HL-60 (cell line): ENCODE data around the gene ABO.

ENCODE experiments used
- DNase-seq, 2 experiments: peaks; one replicate each; pipeline ENCODE4 v3.0.0-alpha.2; 2010 to 2020; ENCODE audit warnings: low read depth in 1 of 2, low spot score in 1 of 2
- H3K27ac ChIP-seq: fragments of 250-450 bp; sonication (Bioruptor Pico); replicated peaks from 2 replicates; pipeline ENCODE4 v1.5.1; 2020; ENCODE audit warnings: mild to moderate bottlenecking, moderate library complexity
- H3K27me3 ChIP-seq: fragments of 250-450 bp; sonication (Bioruptor Pico); 2 replicates; pipeline ENCODE4 v1.5.1; 2021; ENCODE audit warnings: mild to moderate bottlenecking, moderate library complexity; ENCODE audit not compliant: insufficient read depth, poor library complexity, severe bottlenecking
- H3K4me3 ChIP-seq: replicated peaks from 2 replicates; pipeline ENCODE4 v1.5.1; 2011; ENCODE audit warnings: mild to moderate bottlenecking, control low read depth, low read length; ENCODE audit not compliant: insufficient read depth
- GABPA ChIP-seq: IDR thresholded peaks from 2 replicates; pipeline ENCODE4 v1.6.1; 2012; ENCODE audit warnings: low read depth
- POLR2AphosphoS5 ChIP-seq: IDR thresholded peaks from 2 replicates; pipeline ENCODE4 v1.6.1; 2012; ENCODE audit warnings: low read depth
- REST ChIP-seq: IDR thresholded peaks from 2 replicates; pipeline ENCODE4 v1.6.1; 2012; ENCODE audit warnings: low read depth; ENCODE audit not compliant: insufficient replicate concordance
- SPI1 ChIP-seq: IDR thresholded peaks from 2 replicates; pipeline ENCODE4 v1.6.1; 2012; ENCODE audit warnings: low read depth, mild to moderate bottlenecking, borderline replicate concordance
- TF ChIP-seq, protein P1 (sequence below): IDR thresholded peaks from one replicate; pipeline ENCODE4 v1.5.1; 2011; ENCODE audit warnings: low read length, control low read depth, inconsistent platforms; ENCODE audit not compliant: insufficient read depth

ABO gene

GRCh38 chr9:133276001-133276884, 1.2 kb upstream of the ABO start:
- Histone ChIP-seq H3K4me3 (no peak overlapping the region), H3K27ac (no peak overlapping the region), H3K27me3 (peaks cover 27% of the 10 kb centered on the region)
- no peak for DNase-seq
- TF ChIP-seq SPI1 (no peak), REST (no peak), POLR2AphosphoS5 (no peak), GABPA (no peak)
- TF ChIP-seq, protein P1, sequence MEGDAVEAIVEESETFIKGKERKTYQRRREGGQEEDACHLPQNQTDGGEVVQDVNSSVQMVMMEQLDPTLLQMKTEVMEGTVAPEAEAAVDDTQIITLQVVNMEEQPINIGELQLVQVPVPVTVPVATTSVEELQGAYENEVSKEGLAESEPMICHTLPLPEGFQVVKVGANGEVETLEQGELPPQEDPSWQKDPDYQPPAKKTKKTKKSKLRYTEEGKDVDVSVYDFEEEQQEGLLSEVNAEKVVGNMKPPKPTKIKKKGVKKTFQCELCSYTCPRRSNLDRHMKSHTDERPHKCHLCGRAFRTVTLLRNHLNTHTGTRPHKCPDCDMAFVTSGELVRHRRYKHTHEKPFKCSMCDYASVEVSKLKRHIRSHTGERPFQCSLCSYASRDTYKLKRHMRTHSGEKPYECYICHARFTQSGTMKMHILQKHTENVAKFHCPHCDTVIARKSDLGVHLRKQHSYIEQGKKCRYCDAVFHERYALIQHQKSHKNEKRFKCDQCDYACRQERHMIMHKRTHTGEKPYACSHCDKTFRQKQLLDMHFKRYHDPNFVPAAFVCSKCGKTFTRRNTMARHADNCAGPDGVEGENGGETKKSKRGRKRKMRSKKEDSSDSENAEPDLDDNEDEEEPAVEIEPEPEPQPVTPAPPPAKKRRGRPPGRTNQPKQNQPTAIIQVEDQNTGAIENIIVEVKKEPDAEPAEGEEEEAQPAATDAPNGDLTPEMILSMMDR = no peak

GRCh38 chr9:133274236-133275104, 531 bp downstream of the ABO start:
- H3K27ac ChIP-seq = no peak overlapping the region
- TF ChIP-seq GABPA (no peak), REST (no peak), POLR2AphosphoS5 (no peak), SPI1 (no peak)
- TF ChIP-seq, protein P1 = no peak
- H3K4me3 ChIP-seq = no peak overlapping the region
- H3K27me3 ChIP-seq = peaks cover 30% of the 10 kb centered on the region
- DNase-seq = no peak

GRCh38 chr9:133273819-133274218, 1.2 kb downstream of the ABO start:
- TF ChIP-seq POLR2AphosphoS5 (no peak), REST (no peak), GABPA (no peak), SPI1 (no peak)
- TF ChIP-seq, protein P1 = no peak
- no peak for DNase-seq
- Histone ChIP-seq H3K27ac (no peak overlapping the region), H3K4me3 (no peak overlapping the region), H3K27me3 (peaks cover 30% of the 10 kb centered on the region)
